IPS DF 4.7 (cell line): ENCODE results near the gene GALNT1.
"Not testable (repeated sequence)": the region's sequence is repeated elsewhere in the genome, so short reads cannot be mapped to it uniquely, and the experiment has no call there.

Source experiments
- DNase-seq: peaks from one replicate; pipeline ENCODE4 v3.0.0-alpha.2; 2013; ENCODE audit warnings: low spot score; ENCODE audit errors: extremely low read depth

Gene GALNT1

GRCh38 chr18:35581546-35581897 lies at the start of gene GALNT1:
Gene GALNT1, plus strand, starts transcription at chr18:35581740. Its CDS starts 72,923 bp downstream, at chr18:35654663.
- DNase-seq = no peak

- DNase-seq = no peak
Measured at GRCh38 chr18:35533916-35534405, 47.6 kb upstream of the GALNT1 start.

- no peak for DNase-seq
Measured at GRCh38 chr18:35535297-35535696, 46.2 kb upstream of the GALNT1 start.

GRCh38 chr18:35542356-35542755 lies 39.2 kb upstream of the GALNT1 start:
- DNase-seq = no peak

DNA sequence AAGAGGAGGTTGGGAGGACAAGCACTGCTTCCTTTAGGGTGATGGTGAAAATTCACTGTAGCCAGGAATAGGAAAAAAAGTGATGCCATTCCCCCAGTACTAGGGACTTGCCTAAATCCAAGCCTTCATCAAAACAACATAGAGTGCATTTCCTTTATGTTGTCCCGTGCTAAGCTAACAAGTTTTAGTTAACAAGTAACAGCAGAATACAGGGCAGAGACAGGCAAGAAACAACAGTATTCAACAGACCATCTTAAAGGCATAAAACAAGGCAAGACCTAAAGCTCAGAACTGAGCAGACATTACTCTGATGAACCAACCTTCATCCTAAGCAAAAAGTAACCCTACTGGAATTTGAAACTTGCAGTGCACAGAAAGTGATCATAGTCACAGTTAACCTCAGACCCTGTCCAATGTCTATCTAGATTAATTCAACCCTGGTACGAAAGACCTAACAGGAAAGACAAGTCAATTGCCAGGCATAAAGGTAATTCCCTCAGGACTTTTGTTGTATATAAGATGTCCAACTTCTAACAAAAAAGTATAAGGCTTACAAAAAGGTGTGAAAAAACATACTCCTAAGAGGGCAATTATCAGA lies 34.4 kb upstream of the GALNT1 start:
- DNase-seq = no peak

DNA sequence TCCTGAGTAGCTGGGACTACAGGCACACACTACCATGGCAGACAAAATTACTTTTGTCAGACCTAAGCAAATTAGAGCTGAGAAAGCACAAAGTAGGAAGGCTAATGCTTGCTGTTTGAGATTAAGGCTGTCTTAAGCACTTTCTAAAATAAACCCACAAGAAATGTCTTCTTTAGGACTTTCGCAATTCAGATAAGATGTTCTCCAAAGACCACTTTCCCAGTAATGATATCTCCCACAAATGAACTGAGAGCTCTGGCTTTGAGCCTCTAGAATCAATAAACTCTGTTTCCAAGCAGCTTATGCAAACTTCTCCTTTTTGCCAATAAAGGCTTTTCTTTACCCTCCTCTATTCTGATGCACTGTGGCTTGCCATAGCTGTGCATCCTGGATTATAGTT lies 32.0 kb upstream of the GALNT1 start:
- DNase-seq = no peak

GRCh38 chr18:35553300-35553699 lies 28.2 kb upstream of the GALNT1 start:
- DNase-seq = no peak

GRCh38 chr18:35555538-35555937 lies 26.0 kb upstream of the GALNT1 start:
- not testable (repeated sequence) for DNase-seq

- no peak for DNase-seq
Measured at GRCh38 chr18:35559867-35560266, 21.7 kb upstream of the GALNT1 start.

DNA sequence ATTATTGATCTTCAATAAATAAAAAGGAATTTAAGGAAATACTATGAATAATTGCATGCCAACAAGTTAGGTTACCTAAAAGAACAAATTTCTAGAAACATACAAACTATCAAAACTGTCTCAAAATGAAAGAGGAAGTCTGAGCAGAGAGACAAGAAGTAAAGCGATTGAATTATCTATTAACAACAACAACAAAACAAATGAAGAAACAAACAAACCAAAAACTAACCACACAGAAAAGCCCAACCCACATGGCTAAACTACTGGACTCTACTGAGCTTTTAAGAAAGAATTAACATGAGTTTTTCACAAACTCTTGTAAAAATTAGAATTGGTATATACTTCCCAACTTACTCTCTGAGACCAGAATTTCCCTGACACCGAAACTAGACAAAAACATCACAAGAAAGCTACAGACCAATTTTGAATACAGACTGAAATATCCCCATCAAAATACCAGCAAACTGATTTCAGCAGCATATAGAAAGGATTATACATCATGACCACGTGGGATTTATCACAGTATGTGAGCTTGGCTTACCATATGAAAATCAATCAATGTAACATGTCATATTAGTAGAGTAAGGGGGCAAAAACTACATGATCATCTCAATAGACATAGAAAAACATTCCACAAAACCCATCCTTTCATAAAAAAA lies 16.6 kb upstream of the GALNT1 start:
- no peak for DNase-seq

DNA sequence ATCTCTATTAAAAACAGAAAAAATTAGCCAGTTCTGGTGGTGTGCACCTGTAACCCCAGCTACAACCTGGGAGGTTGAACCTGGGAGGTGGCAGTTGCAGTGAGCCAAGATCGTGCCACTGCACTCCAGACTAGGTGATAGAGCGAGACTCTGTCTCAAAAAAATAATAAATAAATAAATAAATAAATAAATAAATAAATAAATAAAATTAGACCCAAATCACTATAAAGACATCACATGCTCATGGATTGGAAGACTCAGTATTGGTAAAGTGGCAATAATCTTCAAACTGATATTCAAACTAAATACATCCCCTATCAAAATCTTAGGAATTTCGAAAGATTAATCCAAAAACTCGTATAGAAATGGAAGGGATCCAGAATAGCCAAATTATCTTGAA lies 15.5 kb upstream of the GALNT1 start:
- DNase-seq = no peak

GRCh38 chr18:35570182-35570581 lies 11.4 kb upstream of the GALNT1 start:
- DNase-seq = no peak

DNA sequence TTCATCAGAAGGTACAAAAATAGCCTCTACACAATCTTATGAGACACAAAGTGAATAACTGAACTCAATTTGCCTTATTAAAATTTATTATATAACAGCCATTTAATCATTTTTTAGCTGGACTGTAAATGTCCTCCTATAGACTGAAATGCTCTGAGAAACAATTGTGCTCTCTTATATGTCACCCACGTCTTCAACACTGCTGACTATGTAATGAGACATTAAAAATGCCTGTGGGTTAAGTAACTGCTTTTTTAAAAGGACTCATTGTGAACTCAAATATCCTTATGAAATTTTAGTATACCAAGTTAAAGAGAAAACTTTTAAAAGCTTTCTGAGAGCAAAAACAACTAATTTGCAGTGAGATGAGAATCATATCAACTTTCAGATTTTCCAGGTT lies 10.4 kb upstream of the GALNT1 start:
- no peak for DNase-seq

DNA sequence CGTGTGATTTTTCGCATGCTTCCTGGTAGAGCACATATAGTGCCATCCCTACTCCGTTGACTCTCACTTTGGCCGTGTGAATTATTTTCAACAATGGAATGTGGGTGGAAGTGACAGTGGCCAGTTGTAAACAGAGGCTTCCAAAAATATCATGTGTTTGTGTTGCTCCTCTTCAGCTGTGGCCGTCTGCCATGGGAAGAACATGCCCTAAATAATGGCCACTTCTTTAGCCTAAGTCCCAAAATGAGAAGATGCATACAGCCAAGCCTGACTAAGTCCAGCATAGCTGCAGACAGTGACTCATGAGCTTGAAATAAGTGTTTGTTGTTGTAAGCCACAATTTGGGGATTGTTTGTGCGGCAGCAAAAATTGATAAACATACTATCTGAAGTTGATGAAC lies 8.9 kb upstream of the GALNT1 start:
- DNase-seq = no peak

DNA sequence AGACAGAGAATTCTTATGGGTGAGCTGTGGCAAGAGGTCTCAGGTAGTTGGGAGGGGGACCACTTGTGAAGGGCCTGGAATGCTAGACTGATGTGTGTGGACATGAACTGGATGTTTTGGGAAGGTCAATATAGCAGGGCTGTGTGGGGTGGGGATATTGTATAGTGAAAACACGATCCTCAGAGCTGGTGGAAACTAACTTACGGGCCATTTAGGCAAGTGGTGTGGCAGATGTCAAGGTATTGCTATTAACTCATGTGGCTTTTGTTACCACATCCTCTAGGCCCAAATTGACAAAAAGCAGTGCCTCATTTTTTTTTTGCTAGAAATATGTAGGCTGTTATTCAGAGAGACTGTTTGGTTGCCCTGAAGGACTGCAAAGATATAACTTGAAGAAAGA lies 8.0 kb upstream of the GALNT1 start:
- DNase-seq = no peak

DNA sequence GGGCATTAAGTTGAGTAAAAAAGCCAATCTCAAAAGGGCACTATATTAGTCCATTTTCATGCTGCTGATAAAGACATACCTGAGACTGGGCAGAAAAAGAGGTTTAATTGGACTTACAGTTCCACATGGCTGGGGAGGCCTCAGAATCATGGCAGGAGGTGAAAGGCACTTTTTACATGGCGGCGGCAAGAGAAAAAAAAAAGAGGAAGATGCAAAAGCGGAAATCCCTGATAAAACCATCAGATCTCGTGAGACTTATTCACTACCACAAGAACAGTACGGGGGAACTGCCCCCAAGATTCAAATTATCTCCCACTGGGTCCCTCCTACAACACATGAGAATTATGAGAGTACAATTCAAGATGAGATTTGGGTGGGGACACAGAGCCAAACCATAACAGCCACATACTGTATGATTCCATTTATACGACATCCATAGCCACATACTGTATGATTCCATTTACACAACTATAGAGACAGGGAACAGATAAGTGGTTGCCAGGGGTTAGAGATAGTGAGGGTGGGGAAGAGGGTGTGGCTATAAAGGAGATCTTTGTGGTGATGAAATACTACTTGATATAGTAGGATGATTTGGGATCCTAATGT lies 5.2 kb upstream of the GALNT1 start:
- not testable (repeated sequence) for DNase-seq

- no peak for DNase-seq
Measured at GRCh38 chr18:35577045-35577848, 4.3 kb upstream of the GALNT1 start.

DNA sequence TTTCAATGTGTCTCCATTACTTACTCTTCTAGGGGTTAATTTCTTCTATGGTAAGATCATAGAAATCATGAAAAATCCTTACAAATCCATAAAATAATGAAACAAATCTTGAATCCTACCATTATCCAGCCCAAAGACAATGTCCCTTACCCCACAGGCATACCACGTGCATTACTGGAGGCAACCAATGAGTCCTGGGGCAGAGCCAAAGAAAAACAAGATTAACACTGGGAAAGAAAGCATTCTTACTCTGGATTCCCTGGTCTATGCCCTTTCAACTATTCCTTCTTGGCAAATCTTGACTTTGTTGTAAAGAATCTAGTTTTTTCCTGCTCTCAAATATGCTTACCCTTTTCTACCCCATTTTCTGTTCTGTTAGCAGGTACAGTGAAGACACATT lies 3.1 kb upstream of the GALNT1 start:
- no peak for DNase-seq

DNA sequence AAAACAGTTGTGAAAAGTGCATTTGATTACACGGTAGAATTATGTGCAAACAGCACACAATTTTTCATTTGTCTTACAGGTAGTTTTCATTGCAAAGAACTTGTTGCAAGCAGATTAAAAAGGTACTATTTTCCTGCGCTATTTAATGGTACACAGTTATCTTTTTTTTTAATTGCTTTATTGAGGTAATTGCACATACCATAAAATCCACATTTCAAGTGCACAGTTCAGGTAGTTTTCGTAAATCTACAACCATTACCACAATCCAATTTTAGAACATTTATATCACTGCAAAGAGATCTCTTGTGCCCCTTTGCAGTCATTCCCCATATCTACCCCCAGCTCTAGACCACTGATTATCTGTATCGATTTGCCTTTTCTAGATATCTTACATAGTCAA lies 2.6 kb upstream of the GALNT1 start:
- DNase-seq = no peak

GRCh38 chr18:35580701-35581539 lies 620 bp upstream of the GALNT1 start:
- DNase-seq = no peak
